HL-60 (cell line): Measurements from ENCODE around the gene GAS6.
"Not testable (repeated sequence)": the region's sequence is repeated elsewhere in the genome, so short reads cannot be mapped to it uniquely, and the experiment has no call there.

Source experiments
- DNase-seq, 2 experiments: peaks; one replicate each; pipeline ENCODE4 v3.0.0-alpha.2; 2010 to 2020; ENCODE audit warnings: low read depth in 1 of 2, low spot score in 1 of 2
- H3K27ac ChIP-seq: fragments of 250-450 bp; sonication (Bioruptor Pico); replicated peaks from 2 replicates; pipeline ENCODE4 v1.5.1; 2020; ENCODE audit warnings: mild to moderate bottlenecking, moderate library complexity
- H3K27me3 ChIP-seq: fragments of 250-450 bp; sonication (Bioruptor Pico); 2 replicates; pipeline ENCODE4 v1.5.1; 2021; ENCODE audit warnings: mild to moderate bottlenecking, moderate library complexity; ENCODE audit not compliant: insufficient read depth, poor library complexity, severe bottlenecking
- H3K4me3 ChIP-seq: replicated peaks from 2 replicates; pipeline ENCODE4 v1.5.1; 2011; ENCODE audit warnings: mild to moderate bottlenecking, control low read depth, low read length; ENCODE audit not compliant: insufficient read depth
- GABPA ChIP-seq: IDR thresholded peaks from 2 replicates; pipeline ENCODE4 v1.6.1; 2012; ENCODE audit warnings: low read depth
- POLR2AphosphoS5 ChIP-seq: IDR thresholded peaks from 2 replicates; pipeline ENCODE4 v1.6.1; 2012; ENCODE audit warnings: low read depth
- SPI1 ChIP-seq: IDR thresholded peaks from 2 replicates; pipeline ENCODE4 v1.6.1; 2012; ENCODE audit warnings: low read depth, mild to moderate bottlenecking, borderline replicate concordance
- TF ChIP-seq, protein P1 (sequence below): IDR thresholded peaks from 2 replicates; pipeline ENCODE4 v1.6.1; 2012; ENCODE audit warnings: low read depth; ENCODE audit not compliant: insufficient replicate concordance
- TF ChIP-seq, protein P2 (sequence below): IDR thresholded peaks from one replicate; pipeline ENCODE4 v1.5.1; 2011; ENCODE audit warnings: low read length, control low read depth, inconsistent platforms; ENCODE audit not compliant: insufficient read depth

The GAS6 gene

GRCh38 chr13:113796964-113797676 is 66.8 kb downstream of the GAS6 start:
- no peak overlapping the region for H3K27ac ChIP-seq
- no peak overlapping the region for H3K4me3 ChIP-seq
- no peaks in the 10 kb centered on the region for H3K27me3 ChIP-seq
- no peak for DNase-seq
- TF ChIP-seq, protein P1, sequence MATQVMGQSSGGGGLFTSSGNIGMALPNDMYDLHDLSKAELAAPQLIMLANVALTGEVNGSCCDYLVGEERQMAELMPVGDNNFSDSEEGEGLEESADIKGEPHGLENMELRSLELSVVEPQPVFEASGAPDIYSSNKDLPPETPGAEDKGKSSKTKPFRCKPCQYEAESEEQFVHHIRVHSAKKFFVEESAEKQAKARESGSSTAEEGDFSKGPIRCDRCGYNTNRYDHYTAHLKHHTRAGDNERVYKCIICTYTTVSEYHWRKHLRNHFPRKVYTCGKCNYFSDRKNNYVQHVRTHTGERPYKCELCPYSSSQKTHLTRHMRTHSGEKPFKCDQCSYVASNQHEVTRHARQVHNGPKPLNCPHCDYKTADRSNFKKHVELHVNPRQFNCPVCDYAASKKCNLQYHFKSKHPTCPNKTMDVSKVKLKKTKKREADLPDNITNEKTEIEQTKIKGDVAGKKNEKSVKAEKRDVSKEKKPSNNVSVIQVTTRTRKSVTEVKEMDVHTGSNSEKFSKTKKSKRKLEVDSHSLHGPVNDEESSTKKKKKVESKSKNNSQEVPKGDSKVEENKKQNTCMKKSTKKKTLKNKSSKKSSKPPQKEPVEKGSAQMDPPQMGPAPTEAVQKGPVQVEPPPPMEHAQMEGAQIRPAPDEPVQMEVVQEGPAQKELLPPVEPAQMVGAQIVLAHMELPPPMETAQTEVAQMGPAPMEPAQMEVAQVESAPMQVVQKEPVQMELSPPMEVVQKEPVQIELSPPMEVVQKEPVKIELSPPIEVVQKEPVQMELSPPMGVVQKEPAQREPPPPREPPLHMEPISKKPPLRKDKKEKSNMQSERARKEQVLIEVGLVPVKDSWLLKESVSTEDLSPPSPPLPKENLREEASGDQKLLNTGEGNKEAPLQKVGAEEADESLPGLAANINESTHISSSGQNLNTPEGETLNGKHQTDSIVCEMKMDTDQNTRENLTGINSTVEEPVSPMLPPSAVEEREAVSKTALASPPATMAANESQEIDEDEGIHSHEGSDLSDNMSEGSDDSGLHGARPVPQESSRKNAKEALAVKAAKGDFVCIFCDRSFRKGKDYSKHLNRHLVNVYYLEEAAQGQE, result no peak
- no peak for TF ChIP-seq SPI1
- no peak for TF ChIP-seq GABPA
- TF ChIP-seq, protein P2, sequence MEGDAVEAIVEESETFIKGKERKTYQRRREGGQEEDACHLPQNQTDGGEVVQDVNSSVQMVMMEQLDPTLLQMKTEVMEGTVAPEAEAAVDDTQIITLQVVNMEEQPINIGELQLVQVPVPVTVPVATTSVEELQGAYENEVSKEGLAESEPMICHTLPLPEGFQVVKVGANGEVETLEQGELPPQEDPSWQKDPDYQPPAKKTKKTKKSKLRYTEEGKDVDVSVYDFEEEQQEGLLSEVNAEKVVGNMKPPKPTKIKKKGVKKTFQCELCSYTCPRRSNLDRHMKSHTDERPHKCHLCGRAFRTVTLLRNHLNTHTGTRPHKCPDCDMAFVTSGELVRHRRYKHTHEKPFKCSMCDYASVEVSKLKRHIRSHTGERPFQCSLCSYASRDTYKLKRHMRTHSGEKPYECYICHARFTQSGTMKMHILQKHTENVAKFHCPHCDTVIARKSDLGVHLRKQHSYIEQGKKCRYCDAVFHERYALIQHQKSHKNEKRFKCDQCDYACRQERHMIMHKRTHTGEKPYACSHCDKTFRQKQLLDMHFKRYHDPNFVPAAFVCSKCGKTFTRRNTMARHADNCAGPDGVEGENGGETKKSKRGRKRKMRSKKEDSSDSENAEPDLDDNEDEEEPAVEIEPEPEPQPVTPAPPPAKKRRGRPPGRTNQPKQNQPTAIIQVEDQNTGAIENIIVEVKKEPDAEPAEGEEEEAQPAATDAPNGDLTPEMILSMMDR, result no peak
- no peak for TF ChIP-seq POLR2AphosphoS5

GRCh38 chr13:113796211-113796963 is 67.5 kb downstream of the GAS6 start:
- no peak overlapping the region for H3K4me3 ChIP-seq
- H3K27me3 ChIP-seq, result no peaks in the 10 kb centered on the region
- TF ChIP-seq, protein P1, result no peak
- TF ChIP-seq, protein P2, result no peak
- TF ChIP-seq POLR2AphosphoS5, result no peak
- TF ChIP-seq GABPA, result no peak
- TF ChIP-seq SPI1, result no peak
- H3K27ac ChIP-seq, result no peak overlapping the region
- DNase-seq, result no peak

DNA sequence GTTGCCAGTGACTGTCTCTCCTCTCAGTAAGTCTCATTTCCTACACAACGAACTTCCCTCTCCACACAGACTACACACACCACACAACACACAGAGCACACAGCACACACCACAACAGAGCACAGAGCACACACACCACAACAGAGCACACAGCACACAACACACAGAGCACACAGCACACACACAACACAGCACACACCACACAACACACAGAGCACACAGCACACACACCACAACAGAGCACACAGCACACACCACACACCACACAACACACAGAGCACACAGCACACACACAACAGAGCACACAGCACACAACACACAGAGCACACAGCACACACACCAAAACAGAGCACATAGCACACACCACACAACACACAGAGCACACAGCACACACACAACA is 68.5 kb downstream of the GAS6 start:
- H3K27me3 ChIP-seq, H3K27ac ChIP-seq, H3K4me3 ChIP-seq, DNase-seq: not testable (repeated sequence)

DNA sequence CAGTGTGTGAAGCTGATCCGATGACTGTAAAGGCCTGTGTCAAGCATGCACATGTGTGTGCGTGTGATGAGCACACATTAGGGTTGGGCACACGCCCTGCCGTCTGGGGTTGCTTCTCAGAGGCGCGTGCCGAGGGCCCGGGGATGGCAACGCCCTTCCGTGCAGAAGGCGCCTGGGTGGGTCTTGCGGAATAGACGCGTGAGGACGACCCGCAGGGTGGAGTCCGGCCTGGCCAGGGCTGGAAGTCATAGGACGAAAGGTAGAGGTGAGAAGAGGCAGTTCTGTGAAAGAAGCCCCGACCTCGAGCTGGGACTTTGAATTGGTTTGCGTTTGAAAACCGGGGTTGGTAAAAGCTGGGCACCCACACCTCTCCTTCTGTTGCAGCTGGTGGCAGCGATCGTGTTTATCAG is 69.1 kb downstream of the GAS6 start:
- Histone ChIP-seq H3K4me3 (no peak overlapping the region), H3K27me3 (no peaks in the 10 kb centered on the region), H3K27ac (no peak overlapping the region)
- TF ChIP-seq POLR2AphosphoS5, result no peak
- TF ChIP-seq GABPA, result no peak
- TF ChIP-seq, protein P2, result no peak
- TF ChIP-seq SPI1, result no peak
- TF ChIP-seq, protein P1, result no peak
- DNase-seq, result no peak
